ENCODE results near the gene SYNJ1.

DNA sequence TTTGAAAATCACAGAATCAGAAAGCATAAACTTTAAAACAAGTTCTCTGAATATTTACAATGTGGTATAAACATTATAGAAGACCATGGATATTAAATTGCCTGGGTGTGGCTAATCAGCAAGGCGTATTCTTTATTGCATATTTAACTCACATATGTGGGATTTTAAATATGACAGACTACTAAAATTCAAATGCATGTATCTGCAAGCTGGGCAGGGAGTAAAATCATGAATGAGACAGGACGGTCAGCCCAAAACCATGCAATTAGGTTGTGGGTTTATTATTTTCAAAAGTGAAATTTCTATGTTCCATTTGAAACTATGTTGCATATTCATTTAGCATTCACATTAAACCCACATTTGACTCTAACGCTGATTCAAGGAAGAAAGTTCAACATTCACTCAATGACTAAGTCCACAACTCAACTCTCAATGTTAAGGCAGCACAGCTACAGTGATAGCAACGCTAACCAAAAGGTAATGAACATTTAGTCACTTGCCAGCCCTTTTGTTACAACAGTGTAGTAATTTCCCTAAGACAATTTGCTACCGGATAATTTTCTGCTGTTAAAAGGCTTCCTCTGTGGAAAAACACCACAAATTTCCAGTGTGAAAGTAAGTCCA, 6.3 kb upstream of the SYNJ1 start:
- TF ChIP-seq, protein P1, sequence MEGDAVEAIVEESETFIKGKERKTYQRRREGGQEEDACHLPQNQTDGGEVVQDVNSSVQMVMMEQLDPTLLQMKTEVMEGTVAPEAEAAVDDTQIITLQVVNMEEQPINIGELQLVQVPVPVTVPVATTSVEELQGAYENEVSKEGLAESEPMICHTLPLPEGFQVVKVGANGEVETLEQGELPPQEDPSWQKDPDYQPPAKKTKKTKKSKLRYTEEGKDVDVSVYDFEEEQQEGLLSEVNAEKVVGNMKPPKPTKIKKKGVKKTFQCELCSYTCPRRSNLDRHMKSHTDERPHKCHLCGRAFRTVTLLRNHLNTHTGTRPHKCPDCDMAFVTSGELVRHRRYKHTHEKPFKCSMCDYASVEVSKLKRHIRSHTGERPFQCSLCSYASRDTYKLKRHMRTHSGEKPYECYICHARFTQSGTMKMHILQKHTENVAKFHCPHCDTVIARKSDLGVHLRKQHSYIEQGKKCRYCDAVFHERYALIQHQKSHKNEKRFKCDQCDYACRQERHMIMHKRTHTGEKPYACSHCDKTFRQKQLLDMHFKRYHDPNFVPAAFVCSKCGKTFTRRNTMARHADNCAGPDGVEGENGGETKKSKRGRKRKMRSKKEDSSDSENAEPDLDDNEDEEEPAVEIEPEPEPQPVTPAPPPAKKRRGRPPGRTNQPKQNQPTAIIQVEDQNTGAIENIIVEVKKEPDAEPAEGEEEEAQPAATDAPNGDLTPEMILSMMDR (IDR thresholded peaks at IDR 0.05), result no peak
- no peak for TF ChIP-seq POLR2A (IDR thresholded peaks at IDR 0.05)
